Measurements from ENCODE around the gene CCL24. TPM values are rescaled to one million over a fixed set of nuclear protein-coding genes. Genes with fewer than 3 reads are reported as not detected.

The CCL24 gene
- total RNA-seq, 2 donors from 2014 or later = not detected

Other genes starting within 250 kb of the CCL24 start
- 10 to 100 TPM in 1 of 2 donors, 1 to 10 TPM in 1; 8.3 to 14.5 TPM for gene HIP1, start 74.9 kb downstream of the CCL24 start, total RNA-seq
- not detected for gene CCL26, start 41.6 kb downstream of the CCL24 start, total RNA-seq
- gene RHBDD2, start 65.2 kb upstream of the CCL24 start, total RNA-seq = 10 to 100 TPM; 18.7 to 41.2 TPM
- gene POR, start 101.3 kb upstream of the CCL24 start, total RNA-seq = 100 to 1,000 TPM in 1 of 2 donors, 10 to 100 TPM in 1; 54.2 to 118 TPM
- 10 to 100 TPM; 22.1 to 35.0 TPM for gene TMEM120A, start 180.8 kb upstream of the CCL24 start, total RNA-seq
- gene STYXL1, start 234.2 kb upstream of the CCL24 start, total RNA-seq = 10 to 100 TPM; 20.8 to 24.7 TPM
- 10 to 100 TPM; 56.6 to 67.2 TPM for gene MDH2, start 234.3 kb upstream of the CCL24 start, total RNA-seq

Measured in body of pancreas (tissue), 2 donors.